ENCODE data around the gene UCK2. TPM values are rescaled to one million over a fixed set of nuclear protein-coding genes. Genes with fewer than 3 reads are reported as not detected.

UCK2 gene
- total RNA-seq, 1 experiment from 2014 or later = 91.2 TPM

GRCh38 chr1:165888552-165888920, 61.1 kb downstream of the UCK2 start:
- no peak for DNase-seq (ENCODE audit: low read depth, low spot score)
- ChIA-PET POLR2A (interaction anchor here (0.6 kb wide), 1 partner anchor 813 kb away, joined by 7 read pairs; no protein-coding TSS in a partner anchor), CTCF (no interaction called here)
- Histone ChIP-seq H3K9me3 (ENCODE audit: control insufficient read depth, insufficient read depth, low read depth, low read length) (no peaks in the 10 kb centered on the region), H3K27ac (ENCODE audit: low read length) (no peak overlapping the region), H3K4me3 (ENCODE audit: low read depth in 2 of 2, low read length in 2 of 2) (no peak overlapping the region), H3K27me3 (ENCODE audit: control insufficient read depth, insufficient read depth, low read length) (no peaks in the 10 kb centered on the region), H3K4me1 (ENCODE audit: control insufficient read depth, insufficient read depth, low read length) (peaks cover 7% of the 10 kb centered on the region), H3K36me3 (ENCODE audit: control insufficient read depth, insufficient read depth, low read length) (peaks cover 3% of the 10 kb centered on the region; the same call in 1 of the 2 replicates)
- no peak for TF ChIP-seq CTCF (IDR thresholded peaks at IDR 0.05)
- in situ Hi-C loops (cut with HindIII; ENCODE audit: low pct_unique_long_range_greater_than_20kb, low sequenced_read_pairs) = no loop called here
- no peak for ATAC-seq
- intact Hi-C loops (cut with micrococcal nuclease; ENCODE audit: unreplicated experiment) = no loop called here
- no TSS peak for BruUV-seq (replicated peaks)

GRCh38 chr1:165890684-165891083, 63.3 kb downstream of the UCK2 start:
- POLR2A ChIA-PET = no interaction called here
- in situ Hi-C loops (cut with HindIII; ENCODE audit: low pct_unique_long_range_greater_than_20kb, low sequenced_read_pairs) (no loop called here), intact Hi-C loops (cut with micrococcal nuclease; ENCODE audit: unreplicated experiment) (loop anchor here (1.0 kb wide), 1 partner anchor 27 kb away; no protein-coding TSS in a partner anchor)
- ATAC-seq (no peak), DNase-seq (ENCODE audit: low read depth, low spot score) (no peak)
- BruUV-seq (replicated peaks) = no TSS peak
- no peak overlapping the region for H3K27ac ChIP-seq (ENCODE audit: low read length)
- CTCF ChIA-PET = no interaction called here
- no peaks in the 10 kb centered on the region for H3K27me3 ChIP-seq (ENCODE audit: control insufficient read depth, insufficient read depth, low read length)
- no peak overlapping the region for H3K4me3 ChIP-seq (ENCODE audit: low read depth in 2 of 2, low read length in 2 of 2)
- no peaks in the 10 kb centered on the region for H3K9me3 ChIP-seq (ENCODE audit: control insufficient read depth, insufficient read depth, low read depth, low read length)
- peaks cover 5% of the 10 kb centered on the region for H3K36me3 ChIP-seq (ENCODE audit: control insufficient read depth, insufficient read depth, low read length)
- TF ChIP-seq CTCF (IDR thresholded peaks at IDR 0.05) = no peak
- no peak for TF ChIP-seq TCF7L2 (IDR thresholded peaks at IDR 0.05; ENCODE audit: low read depth, low read length)
- TF ChIP-seq REST (IDR thresholded peaks at IDR 0.05; ENCODE audit: insufficient read depth in 1 of 2, low read depth in 2 of 2, low read length in 1 of 2) = no peak
- TF ChIP-seq POLR2AphosphoS5 (IDR thresholded peaks at IDR 0.05; ENCODE audit: low read depth, low read length) = no peak
- no peak for TF ChIP-seq SIN3A (IDR thresholded peaks at IDR 0.05; ENCODE audit: borderline replicate concordance, insufficient read depth, low read depth, low read length)
- no peaks in the 10 kb centered on the region for H3K4me1 ChIP-seq (ENCODE audit: control insufficient read depth, insufficient read depth, low read length)
